Gastrocnemius medialis (tissue), 4 donors: ENCODE measurements around the gene SLC25A12. TPM values are rescaled to one million over a fixed set of nuclear protein-coding genes. Genes with fewer than 3 reads are reported as not detected.

Experiments used
- ATAC-seq, 2 donors: fragments of 150-250 bp; one replicate each; pipeline ENCODE4 v1.9.1; 2016
- DNase-seq, 2 donors: peaks; one replicate each; pipeline ENCODE4 v3.0.0-alpha.2; 2019
- H3K27ac ChIP-seq, 4 donors: fragments of 200-600 bp; sonication (generic); 1 replicate in 1 of 4; 2 replicates in 3 of 4; pipeline ENCODE4 v1.5.1; 2016 to 2018; ENCODE audit warnings: mild to moderate bottlenecking in 2 of 4, moderate library complexity in 1 of 4
- H3K27me3 ChIP-seq, 3 donors: fragments of 200-600 bp; sonication (generic) in 2 of 3; 1 replicate in 1 of 3; 2 replicates in 2 of 3; pipeline versions ENCODE4 v1.5.1 to v1.6.0; 2016 to 2019; ENCODE audit warnings: mild to moderate bottlenecking in 1 of 3, moderate library complexity in 1 of 3
- H3K36me3 ChIP-seq, 2 donors: fragments of 200-600 bp; sonication (generic) in 1 of 2; one replicate each; pipeline ENCODE4 v1.5.1; 2017 to 2018
- H3K4me1 ChIP-seq, 2 donors: fragments of 200-600 bp; sonication (generic) in 1 of 2; one replicate each; pipeline ENCODE4 v1.5.1; 2016 to 2017; ENCODE audit warnings: mild to moderate bottlenecking in 2 of 2
- H3K4me3 ChIP-seq, 4 donors: fragments of 200-600 bp; sonication (generic) in 3 of 4; 1 replicate in 1 of 4; 2 replicates in 3 of 4; pipeline ENCODE4 v1.5.1; 2016 to 2019; ENCODE audit warnings: mild to moderate bottlenecking in 2 of 4
- H3K9me3 ChIP-seq, 3 donors: fragments of 200-600 bp; sonication (generic) in 2 of 3; 1 replicate in 1 of 3; 2 replicates in 2 of 3; pipeline ENCODE4 v1.5.1; 2016 to 2019
- CTCF ChIP-seq, 5 experiments: fragments of 450-650 bp in 3 of 5; fragments of 200-600 bp in 2 of 5; sonication (generic) in 2 of 5; IDR thresholded peaks in 4 of 5; conservative IDR thresholded peaks in 1 of 5; 1 replicate in 4 of 5; 2 replicates in 1 of 5; pipeline ENCODE4 v1.5.1; 2016 to 2019; ENCODE audit warnings: antibody characterized with exemption in 5 of 5, mild to moderate bottlenecking in 3 of 5, moderate library complexity in 3 of 5
- POLR2A ChIP-seq, 2 donors: fragments of 450-650 bp; IDR thresholded peaks; one replicate each; pipeline ENCODE4 v1.6.1; 2017; ENCODE audit warnings: antibody characterized with exemption in 2 of 2, mild to moderate bottlenecking in 2 of 2, moderate library complexity in 2 of 2
- in situ Hi-C, 4 donors: fragments of 200-750 bp; cut with MboI; loops; one replicate each; pipeline versions ENCODE4 v1.15.0 to v1.8.0; 2017; ENCODE audit warnings: low sequenced_read_pairs in 4 of 4
- intact Hi-C: fragments of 100-400 bp; cut with DNase I; formaldehyde crosslinking; loops from one replicate; pipeline ENCODE4 v1.15.1; 2023; ENCODE audit warnings: low total_unique reads
- total RNA-seq, 4 donors: library from RNA; depleted of rRNA; stranded (reverse); fragments of >200 nt; gene quantifications; one replicate each; pipeline versions ENCODE4 v1.1.0 to v1.2.3, GENCODE V29; 2016

SLC25A12 gene
- total RNA-seq, 4 donors from 2014 or later: 54.2 to 91.3 (median 79.0) TPM

GRCh38 chr2:171792886-171793580 is 101.0 kb downstream of the SLC25A12 start:
- H3K9me3 ChIP-seq: no peaks in the 10 kb centered on the region
- no peak for ATAC-seq
- TF ChIP-seq CTCF (IDR thresholded peaks at IDR 0.05 in 4 of 5, conservative IDR thresholded peaks at IDR 0.05 in 1 of 5): no peak
- TF ChIP-seq POLR2A (IDR thresholded peaks at IDR 0.05): no peak
- peaks cover 0 to 54% of the 10 kb centered on the region in 2 donors for H3K36me3 ChIP-seq
- no peaks in the 10 kb centered on the region for H3K4me1 ChIP-seq
- in situ Hi-C loops: no loop called here
- H3K27me3 ChIP-seq: no peaks in the 10 kb centered on the region
- intact Hi-C loops: no loop called here
- no peak for DNase-seq
- no peak overlapping the region for H3K27ac ChIP-seq
- H3K4me3 ChIP-seq: no peak overlapping the region

GRCh38 chr2:171792157-171792556 is 101.9 kb downstream of the SLC25A12 start:
- in situ Hi-C loops (no loop called here), intact Hi-C loops (no loop called here)
- Histone ChIP-seq H3K27me3 (no peaks in the 10 kb centered on the region), H3K9me3 (no peaks in the 10 kb centered on the region), H3K4me1 (no peaks in the 10 kb centered on the region), H3K4me3 (no peak overlapping the region), H3K27ac (no peak overlapping the region), H3K36me3 (peaks cover 0 to 62% of the 10 kb centered on the region in 2 donors)
- no peak for TF ChIP-seq POLR2A (IDR thresholded peaks at IDR 0.05)
- TF ChIP-seq CTCF (IDR thresholded peaks at IDR 0.05 in 4 of 5, conservative IDR thresholded peaks at IDR 0.05 in 1 of 5): no peak
- ATAC-seq: no peak
- DNase-seq: no peak

- intact Hi-C loops: no loop called here
- DNase-seq (no peak), ATAC-seq (no peak)
- Histone ChIP-seq H3K27ac (no peak overlapping the region), H3K4me3 (no peak overlapping the region), H3K27me3 (no peaks in the 10 kb centered on the region), H3K36me3 (peaks cover 0 to 70% of the 10 kb centered on the region in 2 donors), H3K9me3 (no peaks in the 10 kb centered on the region), H3K4me1 (no peaks in the 10 kb centered on the region)
- TF ChIP-seq CTCF (IDR thresholded peaks at IDR 0.05 in 4 of 5, conservative IDR thresholded peaks at IDR 0.05 in 1 of 5): no peak
- no peak for TF ChIP-seq POLR2A (IDR thresholded peaks at IDR 0.05)
- in situ Hi-C loops: no loop called here
Observed at GRCh38 chr2:171791361-171791760, 102.7 kb downstream of the SLC25A12 start.

GRCh38 chr2:171789956-171790355 is 104.1 kb downstream of the SLC25A12 start:
- Histone ChIP-seq H3K4me3 (no peak overlapping the region), H3K9me3 (no peaks in the 10 kb centered on the region), H3K27ac (no peak overlapping the region), H3K4me1 (no peaks in the 10 kb centered on the region), H3K27me3 (no peaks in the 10 kb centered on the region), H3K36me3 (peaks cover 0 to 82% of the 10 kb centered on the region in 2 donors)
- ATAC-seq (no peak), DNase-seq (no peak)
- intact Hi-C loops: no loop called here
- in situ Hi-C loops: no loop called here
- no peak for TF ChIP-seq POLR2A (IDR thresholded peaks at IDR 0.05)
- TF ChIP-seq CTCF (IDR thresholded peaks at IDR 0.05 in 4 of 5, conservative IDR thresholded peaks at IDR 0.05 in 1 of 5): no peak
